DMS53 treated with DMSO at 0.1 percent for 48 hours (cell line): ENCODE results near the gene COL6A3.

Experiments
- DNase-seq: peaks from one replicate; lab custom pipeline; 2025; ENCODE audit not compliant: unreplicated experiment; lab: John Stamatoyannopoulos, UW

Gene COL6A3

GRCh38 chr2:237276716-237277490 lies 137.1 kb downstream of the COL6A3 start:
- DNase-seq = no peak
